K562 (cell line): ENCODE results near the gene HAAO. TPM values are rescaled to one million over a fixed set of nuclear protein-coding genes. Genes with fewer than 3 reads are reported as not detected.

ENCODE experiments used
- ATAC-seq: fragments of 200-7000 bp; cut with Tn5 transposase; 3 replicates; pipeline ENCODE4 v1.9.1; 2020; ENCODE audit warnings: moderate library complexity
- BruUV-seq: library from RNA; stranded (reverse); fragments of 400-500 nt; replicated peaks from 2 replicates; lab custom pipeline; 2021; lab: Mats Ljungman, UMichigan
- CTCF ChIA-PET: fragments of 300-600 bp; formaldehyde crosslinking; extraction: SDS; loops from one replicate; lab custom pipeline; 2021; ENCODE audit warnings: low intra/inter-chr PET ratio; lab: Yijun Ruan, JAX
- POLR2A ChIA-PET: fragments of 300-600, 350-650 bp; sonication (Branson Sonifier 250); formaldehyde crosslinking; extraction: SDS; loops from one replicate; lab custom pipeline; 2021; ENCODE audit warnings: antibody characterized with exemption, inconsistent platforms; lab: Yijun Ruan, JAX
- DNase-seq, 4 experiments: peaks; one replicate each; pipeline versions ENCODE4 v3.0.0 to v3.0.0-alpha.2; 2011 to 2018; ENCODE audit warnings: low spot score in 3 of 4, mixed read lengths in 3 of 4; ENCODE audit errors: extremely low read depth in 1 of 4
- FAIRE-seq: peaks from 2 replicates; lab custom pipeline; 2011; peaks lifted over from hg19 to GRCh38; lab: Jason Lieb, UNC
- H2AFZ ChIP-seq: 2 replicates; pipeline ENCODE4 v1.6.0; 2011; ENCODE audit warnings: low read depth, low read length, control low read depth, inconsistent platforms
- H3K27ac ChIP-seq: fragments of 200-600 bp; 3 replicates; pipeline ENCODE4 v1.8.0; 2011; ENCODE audit warnings: low read depth, mild to moderate bottlenecking, control low read depth, inconsistent platforms, low read length, moderate library complexity, mixed read lengths; ENCODE audit errors: extremely low read depth
- H3K27me3 ChIP-seq, 2 experiments: fragments of 300-600 bp in 1 of 2; 2 replicates in 1 of 2; 3 replicates in 1 of 2; pipeline versions ENCODE4 v1.6.0 to v1.8.0; 2011; ENCODE audit warnings: inconsistent platforms in 2 of 2, low read length in 2 of 2, mild to moderate bottlenecking in 1 of 2, mixed read lengths in 1 of 2, moderate library complexity in 1 of 2; ENCODE audit not compliant: control insufficient read depth in 2 of 2, insufficient read depth in 2 of 2
- H3K36me3 ChIP-seq: fragments of 300-600 bp; 3 replicates; pipeline ENCODE4 v1.8.0; 2011; ENCODE audit warnings: mild to moderate bottlenecking, low read length, inconsistent platforms; ENCODE audit not compliant: control insufficient read depth, insufficient read depth
- H3K4me1 ChIP-seq, 2 experiments: fragments of 200-600 bp in 1 of 2; replicated peaks in 1 of 2; 2 replicates in 1 of 2; 3 replicates in 1 of 2; pipeline versions ENCODE4 v1.5.1 to v1.8.0; 2011; ENCODE audit warnings: inconsistent platforms in 2 of 2, low read length in 2 of 2, mild to moderate bottlenecking in 1 of 2, mixed read lengths in 1 of 2, moderate library complexity in 1 of 2; ENCODE audit not compliant: control insufficient read depth in 2 of 2, insufficient read depth in 2 of 2
- H3K4me2 ChIP-seq: 2 replicates; pipeline ENCODE4 v1.6.1; 2011; ENCODE audit warnings: low read length, control low read depth, inconsistent platforms, mixed read lengths; ENCODE audit not compliant: insufficient read depth
- H3K4me3 ChIP-seq: fragments of 200-600 bp; sonication (generic), shearing (Covaris generic); 2 replicates; pipeline ENCODE4 v1.5.1; 2016; ENCODE audit warnings: control low read depth, inconsistent platforms
- H3K79me2 ChIP-seq: fragments of 200-600 bp; 3 replicates; pipeline ENCODE4 v1.8.0; 2011; ENCODE audit warnings: low read length, inconsistent platforms; ENCODE audit not compliant: control insufficient read depth, insufficient read depth
- H3K9ac ChIP-seq, 2 experiments: 2 replicates each; pipeline versions ENCODE4 v1.6.0 to v1.6.1; 2011; ENCODE audit warnings: low read depth in 2 of 2, low read length in 2 of 2, control low read depth in 1 of 2, inconsistent platforms in 1 of 2, mild to moderate bottlenecking in 1 of 2, mixed read lengths in 1 of 2; ENCODE audit not compliant: insufficient read depth in 1 of 2
- H3K9me1 ChIP-seq: one replicate; pipeline ENCODE4 v1.6.0; 2011; ENCODE audit warnings: inconsistent platforms, mild to moderate bottlenecking, low read length, moderate library complexity; ENCODE audit not compliant: control insufficient read depth, insufficient read depth
- H3K9me3 ChIP-seq: replicated peaks from 2 replicates; pipeline ENCODE4 v1.5.1; 2011; ENCODE audit warnings: low read depth, low read length, inconsistent platforms; ENCODE audit not compliant: control insufficient read depth, insufficient read depth
- H4K20me1 ChIP-seq: replicated peaks from 2 replicates; pipeline ENCODE4 v1.6.1; 2011; ENCODE audit warnings: low read length, inconsistent platforms, mixed read lengths; ENCODE audit not compliant: control insufficient read depth, insufficient read depth
- CCAR2 ChIP-seq: fragments of 200-400 bp; formaldehyde crosslinking; IDR thresholded peaks from 2 replicates; pipeline ENCODE4 v1.6.1; 2017; ENCODE audit warnings: mild to moderate bottlenecking, low read depth, low read length
- CHD4 ChIP-seq: fragments of 200-600 bp; sonication (generic); IDR thresholded peaks from 3 replicates; pipeline ENCODE4 v1.6.1; 2012; ENCODE audit warnings: low read depth, mild to moderate bottlenecking, mixed read lengths, low read length, inconsistent platforms; ENCODE audit not compliant: insufficient read depth, insufficient replicate concordance, poor library complexity, severe bottlenecking
- CREM ChIP-seq: IDR thresholded peaks from 2 replicates; pipeline ENCODE4 v1.6.1; 2014; ENCODE audit warnings: antibody characterized with exemption, low read depth
- CTCF ChIP-seq, 3 experiments: IDR thresholded peaks in 2 of 3; conservative IDR thresholded peaks in 1 of 3; 2 replicates each; pipeline ENCODE4 v1.5.1; 2011 to 2012; ENCODE audit warnings: low read length in 3 of 3, mild to moderate bottlenecking in 3 of 3, control low read depth in 2 of 3, improper control_type of control experiment in 1 of 3, inconsistent platforms in 1 of 3, low read depth in 1 of 3, mixed read lengths in 1 of 3, moderate library complexity in 1 of 3; ENCODE audit not compliant: insufficient read depth in 2 of 3
- DIDO1 ChIP-seq: fragments of 450-650 bp; IDR thresholded peaks from 2 replicates; pipeline ENCODE4 v1.6.1; 2016; ENCODE audit warnings: low read depth, missing biosample characterization, missing genetic modification characterization
- KLF13 ChIP-seq: fragments of 450-650 bp; IDR thresholded peaks from 2 replicates; pipeline ENCODE4 v1.6.1; 2016; ENCODE audit warnings: missing genetic modification characterization, low read depth, mild to moderate bottlenecking, missing compliant biosample characterization, moderate library complexity, borderline replicate concordance
- NFE2 ChIP-seq: IDR thresholded peaks from 2 replicates; pipeline ENCODE4 v1.6.1; 2014; ENCODE audit warnings: antibody characterized with exemption, low read depth
- RFX1 ChIP-seq: fragments of 450-650 bp; IDR thresholded peaks from 2 replicates; pipeline ENCODE4 v1.6.1; 2016; ENCODE audit warnings: mild to moderate bottlenecking, moderate library complexity
- TFAM ChIP-seq: fragments of 250-450 bp; sonication (Bioruptor Pico); conservative IDR thresholded peaks from 2 replicates; pipeline ENCODE4 v1.5.0; 2021; ENCODE audit warnings: mild to moderate bottlenecking, moderate library complexity
- WGBS: fragments of 100-300 bp; shearing (Covaris generic); methylation state at CpG from one replicate; pipeline ENCODE4 v1.1.6; 2016; ENCODE audit warnings: low coverage, mixed read lengths; ENCODE audit not compliant: insufficient coverage; ENCODE audit errors: missing lambda C conversion rate; 5-methylcytosine and 5-hydroxymethylcytosine counted together
- in situ Hi-C: fragments of 300-500 bp; cut with MboI; formaldehyde crosslinking; loops from 4 replicates; pipeline ENCODE4 v1.15.0; 2018; ENCODE audit warnings: inconsistent platforms, mixed read lengths
- intact Hi-C: fragments of 100-400 bp; cut with micrococcal nuclease; formaldehyde crosslinking; loops from 2 replicates; pipeline ENCODE4 v1.14.2; 2022
- polyA plus RNA-seq, 8 experiments: library from polyadenylated mRNA; depleted of rRNA in 4 of 8; stranded (reverse) in 5 of 8; unstranded in 3 of 8; fragments of >200 nt; fragmentation: Nextera tagmentation in 2 of 8; fragmentation: Illumina TruSeq in 1 of 8; extraction: Ambion mirVana in 2 of 8; extraction: Trizol in 1 of 8; gene quantifications; 2 replicates each; pipeline versions ENCODE4 v1.2.1 to v1.2.3, GENCODE V29; 2011 to 2014; ENCODE audit warnings: inconsistent platforms in 1 of 8, missing spikeins in 1 of 8
- total RNA-seq, 7 experiments: library from RNA; depleted of rRNA in 6 of 7; stranded (reverse); fragments of >200 nt in 6 of 7; fragmentation: Illumina TruSeq in 2 of 7; extraction: Trizol in 2 of 7; gene quantifications; 2 replicates each; pipeline versions ENCODE4 v1.2.1 to v1.2.3, GENCODE V29; 2011 to 2021; ENCODE audit warnings: low replicate concordance in 1 of 7
- TF ChIP-seq, protein P1 (sequence below): sonication (generic); formaldehyde crosslinking; IDR thresholded peaks from 2 replicates; pipeline ENCODE4 v1.8.1; 2023; ENCODE audit warnings: mild to moderate bottlenecking, missing genetic modification reagents
- TF ChIP-seq, protein P2 (sequence below): fragments of 450-650 bp; formaldehyde crosslinking; IDR thresholded peaks from 2 replicates; pipeline ENCODE4 v1.4.0; 2020; ENCODE audit warnings: mild to moderate bottlenecking, moderate library complexity

Gene HAAO
- total and polyA plus RNA-seq, 9 of the 15 experiments (the other 6 are each of a cell fraction or from before 2014, with no cell fraction given) = not detected

DNA sequence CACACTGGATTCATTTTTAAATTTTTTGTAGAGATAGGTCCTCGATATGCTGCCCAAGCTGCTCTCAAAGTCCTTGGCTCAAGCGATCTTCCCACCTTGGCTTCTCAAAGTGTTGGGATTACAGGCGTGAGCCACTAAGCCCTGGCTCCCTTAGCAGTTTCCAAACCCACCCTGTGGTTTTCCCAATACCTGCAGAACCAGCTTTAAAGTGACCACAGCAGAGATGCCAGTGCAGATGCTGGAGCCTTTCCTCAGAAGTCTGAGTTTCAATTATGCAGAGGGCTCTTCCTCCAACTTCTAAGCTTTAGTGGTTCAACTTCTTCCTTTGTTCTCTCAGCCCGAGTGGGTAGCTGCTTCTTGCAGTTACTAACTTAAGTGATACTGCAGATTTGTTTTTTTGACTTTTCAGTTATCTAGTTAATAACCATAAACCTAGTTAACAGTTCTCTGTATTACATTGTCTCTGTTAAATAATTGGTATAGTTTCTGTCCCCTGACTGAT, 8.1 kb upstream of the HAAO start (continued):
- TF ChIP-seq, protein P1, sequence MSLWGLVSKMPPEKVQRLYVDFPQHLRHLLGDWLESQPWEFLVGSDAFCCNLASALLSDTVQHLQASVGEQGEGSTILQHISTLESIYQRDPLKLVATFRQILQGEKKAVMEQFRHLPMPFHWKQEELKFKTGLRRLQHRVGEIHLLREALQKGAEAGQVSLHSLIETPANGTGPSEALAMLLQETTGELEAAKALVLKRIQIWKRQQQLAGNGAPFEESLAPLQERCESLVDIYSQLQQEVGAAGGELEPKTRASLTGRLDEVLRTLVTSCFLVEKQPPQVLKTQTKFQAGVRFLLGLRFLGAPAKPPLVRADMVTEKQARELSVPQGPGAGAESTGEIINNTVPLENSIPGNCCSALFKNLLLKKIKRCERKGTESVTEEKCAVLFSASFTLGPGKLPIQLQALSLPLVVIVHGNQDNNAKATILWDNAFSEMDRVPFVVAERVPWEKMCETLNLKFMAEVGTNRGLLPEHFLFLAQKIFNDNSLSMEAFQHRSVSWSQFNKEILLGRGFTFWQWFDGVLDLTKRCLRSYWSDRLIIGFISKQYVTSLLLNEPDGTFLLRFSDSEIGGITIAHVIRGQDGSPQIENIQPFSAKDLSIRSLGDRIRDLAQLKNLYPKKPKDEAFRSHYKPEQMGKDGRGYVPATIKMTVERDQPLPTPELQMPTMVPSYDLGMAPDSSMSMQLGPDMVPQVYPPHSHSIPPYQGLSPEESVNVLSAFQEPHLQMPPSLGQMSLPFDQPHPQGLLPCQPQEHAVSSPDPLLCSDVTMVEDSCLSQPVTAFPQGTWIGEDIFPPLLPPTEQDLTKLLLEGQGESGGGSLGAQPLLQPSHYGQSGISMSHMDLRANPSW = no peak
- TF ChIP-seq CCAR2 (no peak), CREM (no peak), KLF13 (tag) (no peak)

DNA sequence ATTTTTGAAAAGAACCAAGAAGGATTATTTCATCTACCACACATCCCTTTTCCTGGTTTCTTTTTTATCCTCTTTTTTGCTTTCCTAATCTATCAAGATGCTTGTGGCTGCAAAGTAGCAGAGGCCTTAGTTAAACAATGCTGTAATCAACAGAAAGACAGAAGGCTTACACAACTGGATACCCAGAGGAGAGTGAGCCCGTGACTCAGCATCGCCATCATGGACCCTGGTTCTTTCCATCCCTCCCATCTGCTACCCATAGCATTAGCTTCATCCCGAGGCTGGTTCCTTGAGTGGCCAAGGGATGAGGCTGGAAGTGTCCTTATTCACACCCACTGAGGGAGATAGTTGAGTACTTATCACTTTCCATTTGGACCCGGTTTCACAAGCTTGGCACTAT, 7.5 kb upstream of the HAAO start:
- TF ChIP-seq CTCF (IDR thresholded peaks at IDR 0.05 in 2 of 3, conservative IDR thresholded peaks at IDR 0.05 in 1 of 3; ENCODE audit: insufficient read depth in 2 of 3, low read depth in 1 of 3, low read length in 3 of 3) (no peak), CHD4 (no peak), NFE2 (peak; percentile 29; the same call in 1 of the 2 replicates), RFX1 (no peak), DIDO1 (tag) (no peak), TFAM (no peak)
- TF ChIP-seq, protein P2, sequence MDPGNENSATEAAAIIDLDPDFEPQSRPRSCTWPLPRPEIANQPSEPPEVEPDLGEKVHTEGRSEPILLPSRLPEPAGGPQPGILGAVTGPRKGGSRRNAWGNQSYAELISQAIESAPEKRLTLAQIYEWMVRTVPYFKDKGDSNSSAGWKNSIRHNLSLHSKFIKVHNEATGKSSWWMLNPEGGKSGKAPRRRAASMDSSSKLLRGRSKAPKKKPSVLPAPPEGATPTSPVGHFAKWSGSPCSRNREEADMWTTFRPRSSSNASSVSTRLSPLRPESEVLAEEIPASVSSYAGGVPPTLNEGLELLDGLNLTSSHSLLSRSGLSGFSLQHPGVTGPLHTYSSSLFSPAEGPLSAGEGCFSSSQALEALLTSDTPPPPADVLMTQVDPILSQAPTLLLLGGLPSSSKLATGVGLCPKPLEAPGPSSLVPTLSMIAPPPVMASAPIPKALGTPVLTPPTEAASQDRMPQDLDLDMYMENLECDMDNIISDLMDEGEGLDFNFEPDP (CRISPR knock-in tag) = no peak
- Histone ChIP-seq H3K4me2 (no peak overlapping the region), H3K27me3 (peaks cover 2 to 17% of the 10 kb centered on the region in 2 experiments; a peak in 3 of 5 replicates), H3K27ac (no peak overlapping the region), H3K79me2 (no peaks in the 10 kb centered on the region), H2AFZ (no peak overlapping the region), H4K20me1 (no peaks in the 10 kb centered on the region), H3K4me3 (no peak overlapping the region), H3K36me3 (no peaks in the 10 kb centered on the region), H3K9ac (no peak overlapping the region), H3K9me3 (no peaks in the 10 kb centered on the region), H3K9me1 (no peaks in the 10 kb centered on the region), H3K4me1 (no peaks in the 10 kb centered on the region; a peak in 1 of 5 replicates)
- no peak for DNase-seq
- intact Hi-C loops = no loop called here
- CTCF ChIA-PET = no interaction called here
- WGBS = 10% methylated on average over 4 of the region's 4 CpGs
- BruUV-seq = no TSS peak
- no peak for ATAC-seq
- in situ Hi-C loops = loop anchor here (25.0 kb wide), 1 partner anchor 288 kb away; no protein-coding TSS in a partner anchor
- FAIRE-seq = no peak
- POLR2A ChIA-PET = interaction anchor here (0.8 to 2.6 kb wide), 3 partner anchors 10 to 13 kb away, joined by 3 to 8 read pairs (median 4); no protein-coding TSS in a partner anchor
